IMR-90 (cell line): Measurements from ENCODE around the gene EIF4G2.
A peak's percentile ranks its signal among the peaks of the same experiment; 100 is the strongest.

ENCODE experiments used
- BHLHE40 ChIP-seq: fragments of 150-350 bp; IDR thresholded peaks from 2 replicates; pipeline ENCODE4 v1.6.1; 2016; ENCODE audit warnings: mild to moderate bottlenecking, low read depth, low read length
- CEBPB ChIP-seq: IDR thresholded peaks from 2 replicates; pipeline ENCODE4 v1.6.1; 2012; ENCODE audit warnings: low read depth, low read length, improper control_type of control experiment
- CHD1 ChIP-seq: IDR thresholded peaks from 2 replicates; pipeline ENCODE4 v1.6.1; 2012; ENCODE audit warnings: low read depth, low read length, improper control_type of control experiment
- POLR2A ChIP-seq: IDR thresholded peaks from 2 replicates; pipeline ENCODE4 v1.6.1; 2012; ENCODE audit warnings: mild to moderate bottlenecking, low read depth, low read length
- RCOR1 ChIP-seq: IDR thresholded peaks from 2 replicates; pipeline ENCODE4 v1.6.1; 2012; ENCODE audit warnings: mild to moderate bottlenecking, low read length, improper control_type of control experiment; ENCODE audit not compliant: insufficient replicate concordance
- RFX5 ChIP-seq: IDR thresholded peaks from 2 replicates; pipeline ENCODE4 v1.8.0; 2012; ENCODE audit warnings: low read depth, mild to moderate bottlenecking, low read length, moderate library complexity
- SMC3 ChIP-seq: fragments of 150-350 bp; IDR thresholded peaks from 2 replicates; pipeline ENCODE4 v1.6.1; 2016; ENCODE audit warnings: low read depth, mild to moderate bottlenecking, antibody characterized with exemption, low read length, moderate library complexity
- TF ChIP-seq, protein P1 (sequence below): fragments of 150-350 bp; IDR thresholded peaks from 2 replicates; pipeline ENCODE4 v1.6.1; 2016; ENCODE audit warnings: low read depth, mild to moderate bottlenecking, low read length, moderate library complexity, borderline replicate concordance
- TF ChIP-seq, protein P2 (sequence below): conservative IDR thresholded peaks from 2 replicates; pipeline ENCODE4 v1.5.1; 2012; ENCODE audit warnings: mild to moderate bottlenecking, low read depth, low read length, improper control_type of control experiment
- TF ChIP-seq, protein P3 (sequence below): fragments of 150-350 bp; IDR thresholded peaks from 2 replicates; pipeline ENCODE4 v1.6.1; 2017; ENCODE audit warnings: mild to moderate bottlenecking, antibody characterized with exemption, low read length, low read depth

- TF ChIP-seq, protein P1, sequence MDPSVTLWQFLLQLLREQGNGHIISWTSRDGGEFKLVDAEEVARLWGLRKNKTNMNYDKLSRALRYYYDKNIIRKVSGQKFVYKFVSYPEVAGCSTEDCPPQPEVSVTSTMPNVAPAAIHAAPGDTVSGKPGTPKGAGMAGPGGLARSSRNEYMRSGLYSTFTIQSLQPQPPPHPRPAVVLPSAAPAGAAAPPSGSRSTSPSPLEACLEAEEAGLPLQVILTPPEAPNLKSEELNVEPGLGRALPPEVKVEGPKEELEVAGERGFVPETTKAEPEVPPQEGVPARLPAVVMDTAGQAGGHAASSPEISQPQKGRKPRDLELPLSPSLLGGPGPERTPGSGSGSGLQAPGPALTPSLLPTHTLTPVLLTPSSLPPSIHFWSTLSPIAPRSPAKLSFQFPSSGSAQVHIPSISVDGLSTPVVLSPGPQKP, result no peak
- TF ChIP-seq, protein P2, sequence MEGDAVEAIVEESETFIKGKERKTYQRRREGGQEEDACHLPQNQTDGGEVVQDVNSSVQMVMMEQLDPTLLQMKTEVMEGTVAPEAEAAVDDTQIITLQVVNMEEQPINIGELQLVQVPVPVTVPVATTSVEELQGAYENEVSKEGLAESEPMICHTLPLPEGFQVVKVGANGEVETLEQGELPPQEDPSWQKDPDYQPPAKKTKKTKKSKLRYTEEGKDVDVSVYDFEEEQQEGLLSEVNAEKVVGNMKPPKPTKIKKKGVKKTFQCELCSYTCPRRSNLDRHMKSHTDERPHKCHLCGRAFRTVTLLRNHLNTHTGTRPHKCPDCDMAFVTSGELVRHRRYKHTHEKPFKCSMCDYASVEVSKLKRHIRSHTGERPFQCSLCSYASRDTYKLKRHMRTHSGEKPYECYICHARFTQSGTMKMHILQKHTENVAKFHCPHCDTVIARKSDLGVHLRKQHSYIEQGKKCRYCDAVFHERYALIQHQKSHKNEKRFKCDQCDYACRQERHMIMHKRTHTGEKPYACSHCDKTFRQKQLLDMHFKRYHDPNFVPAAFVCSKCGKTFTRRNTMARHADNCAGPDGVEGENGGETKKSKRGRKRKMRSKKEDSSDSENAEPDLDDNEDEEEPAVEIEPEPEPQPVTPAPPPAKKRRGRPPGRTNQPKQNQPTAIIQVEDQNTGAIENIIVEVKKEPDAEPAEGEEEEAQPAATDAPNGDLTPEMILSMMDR, result no peak
- TF ChIP-seq SMC3 (no peak), RFX5 (no peak), CEBPB (no peak), POLR2A (no peak), BHLHE40 (peak; percentile 10; the same call in 1 of the 2 replicates), CHD1 (no peak), RCOR1 (no peak)
- TF ChIP-seq, protein P3, sequence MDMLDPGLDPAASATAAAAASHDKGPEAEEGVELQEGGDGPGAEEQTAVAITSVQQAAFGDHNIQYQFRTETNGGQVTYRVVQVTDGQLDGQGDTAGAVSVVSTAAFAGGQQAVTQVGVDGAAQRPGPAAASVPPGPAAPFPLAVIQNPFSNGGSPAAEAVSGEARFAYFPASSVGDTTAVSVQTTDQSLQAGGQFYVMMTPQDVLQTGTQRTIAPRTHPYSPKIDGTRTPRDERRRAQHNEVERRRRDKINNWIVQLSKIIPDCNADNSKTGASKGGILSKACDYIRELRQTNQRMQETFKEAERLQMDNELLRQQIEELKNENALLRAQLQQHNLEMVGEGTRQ, result peak; percentile 28; the same call in 1 of the 2 replicates
Observed at GRCh38 chr11:10774811-10775210, 33.9 kb downstream of the EIF4G2 start.
